ENCODE measurements around the gene ERBB4. TPM values are rescaled to one million over a fixed set of nuclear protein-coding genes. Genes with fewer than 3 reads are reported as not detected.

The ERBB4 gene
- total RNA-seq, 1 experiment from 2014 or later, result 2.9 TPM

DNA sequence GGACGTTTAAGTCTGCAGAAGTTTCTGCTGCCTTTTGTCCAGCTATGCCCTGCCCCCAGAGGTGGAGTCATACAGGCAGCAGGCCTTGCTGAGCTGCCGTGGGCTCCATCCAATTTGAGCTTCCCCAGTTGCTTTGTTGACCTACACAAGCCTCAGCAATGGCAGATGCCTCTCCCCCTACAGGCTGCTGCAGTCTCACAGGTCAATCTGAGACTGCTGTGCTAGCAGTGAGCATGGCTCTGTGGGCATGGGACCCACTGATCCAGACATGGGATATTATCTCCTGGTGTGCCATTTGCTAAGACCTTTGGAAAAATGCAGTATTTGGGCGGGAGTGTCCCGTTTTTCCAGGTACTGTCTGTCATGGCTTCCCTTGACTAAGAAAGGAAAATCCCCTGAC is 726.0 kb downstream of the ERBB4 start:
- DNase-seq, result no peak
- BruUV-seq (replicated peaks), result no TSS peak
- H3K36me3 Mint-ChIP-seq (ENCODE audit: insufficient read depth, unreplicated experiment), result no peaks in the 10 kb centered on the region
- no peaks in the 10 kb centered on the region for H3K27me3 Mint-ChIP-seq (ENCODE audit: unreplicated experiment)
- no peaks in the 10 kb centered on the region for H3K4me1 Mint-ChIP-seq (ENCODE audit: low read depth, unreplicated experiment)
- intact Hi-C loops (cut with micrococcal nuclease; ENCODE audit: unreplicated experiment), result no loop called here
- no peak overlapping the region for H3K4me3 Mint-ChIP-seq (ENCODE audit: low read depth, unreplicated experiment)
- TF ChIP-seq, protein P1, sequence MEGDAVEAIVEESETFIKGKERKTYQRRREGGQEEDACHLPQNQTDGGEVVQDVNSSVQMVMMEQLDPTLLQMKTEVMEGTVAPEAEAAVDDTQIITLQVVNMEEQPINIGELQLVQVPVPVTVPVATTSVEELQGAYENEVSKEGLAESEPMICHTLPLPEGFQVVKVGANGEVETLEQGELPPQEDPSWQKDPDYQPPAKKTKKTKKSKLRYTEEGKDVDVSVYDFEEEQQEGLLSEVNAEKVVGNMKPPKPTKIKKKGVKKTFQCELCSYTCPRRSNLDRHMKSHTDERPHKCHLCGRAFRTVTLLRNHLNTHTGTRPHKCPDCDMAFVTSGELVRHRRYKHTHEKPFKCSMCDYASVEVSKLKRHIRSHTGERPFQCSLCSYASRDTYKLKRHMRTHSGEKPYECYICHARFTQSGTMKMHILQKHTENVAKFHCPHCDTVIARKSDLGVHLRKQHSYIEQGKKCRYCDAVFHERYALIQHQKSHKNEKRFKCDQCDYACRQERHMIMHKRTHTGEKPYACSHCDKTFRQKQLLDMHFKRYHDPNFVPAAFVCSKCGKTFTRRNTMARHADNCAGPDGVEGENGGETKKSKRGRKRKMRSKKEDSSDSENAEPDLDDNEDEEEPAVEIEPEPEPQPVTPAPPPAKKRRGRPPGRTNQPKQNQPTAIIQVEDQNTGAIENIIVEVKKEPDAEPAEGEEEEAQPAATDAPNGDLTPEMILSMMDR (IDR thresholded peaks at IDR 0.05; ENCODE audit: unreplicated experiment), result no peak
- CTCF ChIA-PET, result no interaction called here
- H3K27ac Mint-ChIP-seq (ENCODE audit: unreplicated experiment), result no peak overlapping the region
- peaks cover 6% of the 10 kb centered on the region for H3K9me3 Mint-ChIP-seq (ENCODE audit: low read depth, unreplicated experiment)

DNA sequence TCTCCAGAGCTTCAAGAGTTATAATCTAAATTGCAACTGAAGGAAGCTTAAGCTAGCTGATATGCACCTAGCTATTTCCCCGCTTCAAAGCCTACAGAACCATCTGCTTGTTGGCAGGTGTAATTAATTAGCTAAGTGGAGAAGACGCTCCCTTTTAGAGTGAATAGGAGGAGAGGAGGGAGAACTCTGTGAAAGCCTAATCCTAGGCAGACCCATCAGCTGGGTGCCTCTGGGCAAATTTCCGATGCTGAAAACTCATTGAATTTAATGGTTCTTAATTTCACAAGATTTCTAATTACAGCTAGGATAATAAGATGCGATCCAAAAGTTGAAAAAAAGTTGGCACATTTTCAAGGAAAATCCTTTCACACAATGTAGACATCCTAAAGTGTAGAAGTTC is 735.9 kb downstream of the ERBB4 start:
- Mint-ChIP-seq H3K27ac (ENCODE audit: unreplicated experiment) (no peak overlapping the region), H3K27me3 (ENCODE audit: unreplicated experiment) (no peaks in the 10 kb centered on the region), H3K36me3 (ENCODE audit: insufficient read depth, unreplicated experiment) (no peaks in the 10 kb centered on the region), H3K9me3 (ENCODE audit: low read depth, unreplicated experiment) (no peaks in the 10 kb centered on the region), H3K4me3 (ENCODE audit: low read depth, unreplicated experiment) (no peak overlapping the region), H3K4me1 (ENCODE audit: low read depth, unreplicated experiment) (no peaks in the 10 kb centered on the region)
- BruUV-seq (replicated peaks), result no TSS peak
- CTCF ChIA-PET, result no interaction called here
- DNase-seq, result no peak
- TF ChIP-seq, protein P1 (IDR thresholded peaks at IDR 0.05; ENCODE audit: unreplicated experiment), result no peak
- intact Hi-C loops (cut with micrococcal nuclease; ENCODE audit: unreplicated experiment), result no loop called here

DNA sequence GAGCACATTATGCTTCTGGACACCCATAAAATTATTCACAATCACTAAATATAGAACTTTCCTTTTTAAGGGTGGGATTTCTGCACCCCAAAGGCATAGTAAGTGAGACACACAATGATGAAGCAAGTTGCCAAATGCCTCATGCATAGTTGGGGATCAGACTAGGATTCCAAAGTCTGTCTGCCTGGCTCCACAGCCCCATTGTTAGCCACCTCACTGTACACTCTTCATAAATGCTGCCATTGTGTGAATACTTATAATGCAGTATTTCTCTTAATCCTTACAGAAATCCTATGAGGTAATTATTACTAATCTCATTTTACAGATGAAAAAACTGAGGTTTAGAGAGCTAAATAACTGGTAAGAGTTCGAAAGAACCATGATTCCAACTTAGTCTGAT is 738.6 kb downstream of the ERBB4 start:
- Mint-ChIP-seq H3K4me1 (ENCODE audit: low read depth, unreplicated experiment) (no peaks in the 10 kb centered on the region), H3K27ac (ENCODE audit: unreplicated experiment) (no peak overlapping the region), H3K27me3 (ENCODE audit: unreplicated experiment) (no peaks in the 10 kb centered on the region), H3K36me3 (ENCODE audit: insufficient read depth, unreplicated experiment) (no peaks in the 10 kb centered on the region), H3K9me3 (ENCODE audit: low read depth, unreplicated experiment) (no peaks in the 10 kb centered on the region), H3K4me3 (ENCODE audit: low read depth, unreplicated experiment) (no peak overlapping the region)
- TF ChIP-seq, protein P1 (IDR thresholded peaks at IDR 0.05; ENCODE audit: unreplicated experiment), result no peak
- no peak for DNase-seq
- intact Hi-C loops (cut with micrococcal nuclease; ENCODE audit: unreplicated experiment), result no loop called here
- BruUV-seq (replicated peaks), result no TSS peak
- CTCF ChIA-PET, result no interaction called here

DNA sequence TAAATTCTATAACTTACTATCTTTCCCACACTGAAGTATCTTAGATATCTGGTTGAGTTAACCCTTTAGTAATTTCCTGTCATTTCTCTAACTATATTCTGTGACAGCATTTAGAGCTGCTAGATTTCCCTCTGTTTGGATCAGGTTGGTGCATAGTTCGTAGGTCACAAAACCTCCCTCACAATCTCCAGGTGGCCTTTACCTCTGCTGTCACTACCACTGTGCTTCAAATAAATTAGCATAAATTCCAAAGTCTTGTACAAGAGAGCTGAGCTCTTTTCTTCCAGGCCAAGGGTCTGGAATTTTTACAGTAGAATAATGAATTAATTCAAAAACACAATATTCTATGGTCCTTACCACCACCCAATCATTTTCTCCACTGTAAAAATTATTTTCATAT is 739.7 kb downstream of the ERBB4 start:
- intact Hi-C loops (cut with micrococcal nuclease; ENCODE audit: unreplicated experiment), result no loop called here
- TF ChIP-seq, protein P1 (IDR thresholded peaks at IDR 0.05; ENCODE audit: unreplicated experiment), result no peak
- no peak overlapping the region for H3K27ac Mint-ChIP-seq (ENCODE audit: unreplicated experiment)
- H3K4me1 Mint-ChIP-seq (ENCODE audit: low read depth, unreplicated experiment), result no peaks in the 10 kb centered on the region
- no TSS peak for BruUV-seq (replicated peaks)
- CTCF ChIA-PET, result no interaction called here
- no peaks in the 10 kb centered on the region for H3K27me3 Mint-ChIP-seq (ENCODE audit: unreplicated experiment)
- no peak for DNase-seq
- no peak overlapping the region for H3K4me3 Mint-ChIP-seq (ENCODE audit: low read depth, unreplicated experiment)
- H3K9me3 Mint-ChIP-seq (ENCODE audit: low read depth, unreplicated experiment), result no peaks in the 10 kb centered on the region
- no peaks in the 10 kb centered on the region for H3K36me3 Mint-ChIP-seq (ENCODE audit: insufficient read depth, unreplicated experiment)

DNA sequence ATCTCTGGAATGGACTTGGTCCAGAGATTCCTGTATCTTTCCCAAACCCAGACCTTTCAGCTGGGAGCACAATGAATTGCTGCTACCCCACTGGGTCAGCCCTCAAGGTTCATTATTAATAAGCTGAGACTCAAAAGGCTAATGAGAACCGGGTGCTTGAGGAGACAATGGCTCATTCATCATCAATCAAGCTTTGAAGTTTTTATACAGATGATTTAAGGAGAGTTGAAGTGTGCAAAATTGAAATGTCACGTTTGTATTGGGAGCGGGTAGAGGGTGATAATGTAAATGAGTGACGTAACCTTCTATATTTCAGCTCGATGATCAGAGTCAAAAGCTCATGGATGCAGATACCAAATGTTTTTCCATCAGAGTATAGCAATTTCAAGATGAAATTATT is 744.9 kb downstream of the ERBB4 start:
- CTCF ChIA-PET, result no interaction called here
- Mint-ChIP-seq H3K9me3 (ENCODE audit: low read depth, unreplicated experiment) (no peaks in the 10 kb centered on the region), H3K36me3 (ENCODE audit: insufficient read depth, unreplicated experiment) (no peaks in the 10 kb centered on the region), H3K4me1 (ENCODE audit: low read depth, unreplicated experiment) (no peaks in the 10 kb centered on the region), H3K27ac (ENCODE audit: unreplicated experiment) (no peak overlapping the region), H3K27me3 (ENCODE audit: unreplicated experiment) (no peaks in the 10 kb centered on the region), H3K4me3 (ENCODE audit: low read depth, unreplicated experiment) (no peak overlapping the region)
- TF ChIP-seq, protein P1 (IDR thresholded peaks at IDR 0.05; ENCODE audit: unreplicated experiment), result no peak
- BruUV-seq (replicated peaks), result no TSS peak
- DNase-seq, result no peak
- intact Hi-C loops (cut with micrococcal nuclease; ENCODE audit: unreplicated experiment), result no loop called here

Data from Calu3 (cell line).